Nephron progenitor cell (in vitro differentiated cells): ENCODE results near the gene CD44.
A peak's percentile ranks its signal among the peaks of the same experiment; 100 is the strongest.

Experiments
- DNase-seq: peaks from one replicate; pipeline ENCODE4 v3.0.0; 2021
- H3K27ac Mint-ChIP-seq: 2 replicates; pipeline ENCODE4 v1.8.0; 2021; ENCODE audit warnings: mild to moderate bottlenecking, moderate library complexity, mixed read lengths
- H3K27me3 Mint-ChIP-seq: 2 replicates; pipeline ENCODE4 v1.8.0; 2021; ENCODE audit warnings: mild to moderate bottlenecking, low read depth, mixed read lengths; ENCODE audit not compliant: poor library complexity
- H3K36me3 Mint-ChIP-seq: 2 replicates; pipeline ENCODE4 v1.8.0; 2021; ENCODE audit warnings: low read depth, mixed read lengths
- H3K4me1 Mint-ChIP-seq: 2 replicates; pipeline ENCODE4 v1.8.0; 2021; ENCODE audit warnings: mixed read lengths
- H3K4me3 Mint-ChIP-seq: 2 replicates; pipeline ENCODE4 v1.8.0; 2021; ENCODE audit warnings: mild to moderate bottlenecking, moderate library complexity, mixed read lengths
- H3K9me3 Mint-ChIP-seq: 2 replicates; pipeline ENCODE4 v1.8.0; 2021; ENCODE audit warnings: mild to moderate bottlenecking, moderate library complexity, mixed read lengths
- CTCF ChIP-seq: fragments of 200-600 bp; sonication (generic); IDR thresholded peaks from 2 replicates; pipeline ENCODE4 v1.5.0; 2021; ENCODE audit warnings: antibody characterized with exemption

The CD44 gene

DNA sequence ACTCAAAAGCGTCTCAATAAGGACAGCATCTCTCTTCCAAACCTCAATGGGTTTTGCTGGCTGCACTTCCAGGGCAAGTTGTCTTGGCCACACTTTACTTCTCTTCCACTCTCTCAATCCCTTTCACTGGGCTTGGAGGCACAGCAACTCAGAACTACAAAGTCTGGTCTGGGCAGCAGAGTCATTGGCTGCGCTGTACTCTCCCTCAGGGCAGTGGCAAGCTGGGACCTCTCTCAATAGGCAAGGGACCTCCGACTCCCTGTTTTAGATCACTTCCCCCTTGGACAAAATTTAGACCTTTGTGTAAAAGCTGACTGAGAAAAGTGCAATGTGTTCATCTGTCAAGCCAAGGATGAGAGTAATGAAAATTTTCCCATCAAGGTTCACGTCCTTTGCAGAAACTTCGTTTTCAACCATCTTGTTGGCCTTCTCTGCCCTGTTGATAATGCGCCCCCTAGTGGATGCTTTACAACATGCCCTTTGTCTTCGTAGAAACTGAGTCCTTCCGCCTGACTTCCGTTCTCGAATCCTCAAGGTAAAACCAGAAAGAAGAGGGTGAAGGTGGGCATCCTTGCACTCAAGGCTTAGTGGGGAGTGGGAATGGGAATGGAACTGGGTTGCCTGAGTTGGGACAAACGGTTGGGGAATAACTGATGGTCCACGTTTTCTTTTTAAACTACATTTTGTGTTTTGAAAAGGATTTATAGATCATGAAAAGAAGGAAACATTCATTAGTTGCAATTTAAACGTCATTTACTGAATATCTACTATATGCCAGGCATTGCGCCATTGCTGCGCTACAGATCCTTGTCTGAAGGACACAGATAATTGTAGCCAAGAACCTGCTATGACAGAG lies 99.1 kb downstream of the CD44 start:
- no peak overlapping the region for H3K4me3 Mint-ChIP-seq
- peak; percentile 50 for DNase-seq

GRCh38 chr11:35238882-35239281 lies 99.9 kb downstream of the CD44 start:
- Mint-ChIP-seq H3K4me3 (no peak overlapping the region), H3K27ac (no peak overlapping the region), H3K4me1 (peaks cover 19% of the 10 kb centered on the region), H3K27me3 (peaks cover 4% of the 10 kb centered on the region), H3K36me3 (no peaks in the 10 kb centered on the region), H3K9me3 (peaks cover 11% of the 10 kb centered on the region)
- no peak for DNase-seq
- TF ChIP-seq CTCF, result no peak

More for the DNA sequence above, 99.1 kb downstream of the CD44 start:
- Mint-ChIP-seq H3K4me1 (peaks cover 19% of the 10 kb centered on the region), H3K36me3 (no peaks in the 10 kb centered on the region), H3K27ac (no peak overlapping the region), H3K9me3 (peaks cover 18% of the 10 kb centered on the region), H3K27me3 (peaks cover 4% of the 10 kb centered on the region)
- TF ChIP-seq CTCF, result peak; percentile 77

DNA sequence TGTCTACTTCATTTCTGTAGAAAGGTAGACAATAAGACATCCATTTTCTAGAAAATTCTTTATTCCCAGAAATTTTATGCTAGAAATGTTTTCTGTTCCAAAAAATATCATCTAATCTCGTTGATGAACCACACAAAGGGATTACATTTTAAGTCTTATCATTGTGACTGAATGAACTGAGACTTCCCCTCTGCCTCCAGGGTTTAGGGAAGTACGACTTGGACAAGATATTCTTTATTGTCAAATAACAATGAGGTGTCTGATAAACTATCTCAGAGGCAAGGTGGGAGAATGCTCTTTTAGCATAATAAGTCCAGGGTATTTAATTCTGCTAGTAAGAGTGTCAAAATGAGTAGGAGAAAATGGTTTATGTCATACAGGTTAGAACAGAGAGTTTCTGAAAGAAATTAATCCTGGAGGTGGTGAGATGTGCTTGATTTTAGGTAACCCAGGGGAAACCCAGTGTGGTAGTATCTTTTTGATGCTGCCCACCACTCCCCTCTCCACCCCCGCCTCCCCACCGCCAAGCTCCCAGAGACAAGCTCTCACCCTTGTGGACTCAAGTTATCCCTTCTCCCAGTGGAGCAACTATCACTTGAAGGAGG lies 100.6 kb downstream of the CD44 start:
- H3K9me3 Mint-ChIP-seq, result peaks cover 4% of the 10 kb centered on the region
- no peak overlapping the region for H3K27ac Mint-ChIP-seq
- H3K4me1 Mint-ChIP-seq, result peaks cover 19% of the 10 kb centered on the region
- TF ChIP-seq CTCF, result no peak
- H3K36me3 Mint-ChIP-seq, result no peaks in the 10 kb centered on the region
- no peak for DNase-seq
- H3K27me3 Mint-ChIP-seq, result peaks cover 4% of the 10 kb centered on the region
- no peak overlapping the region for H3K4me3 Mint-ChIP-seq

GRCh38 chr11:35241083-35241482 lies 102.1 kb downstream of the CD44 start:
- no peak for TF ChIP-seq CTCF
- no peaks in the 10 kb centered on the region for H3K36me3 Mint-ChIP-seq
- H3K4me1 Mint-ChIP-seq, result peaks cover 19% of the 10 kb centered on the region
- H3K4me3 Mint-ChIP-seq, result no peak overlapping the region
- no peaks in the 10 kb centered on the region for H3K9me3 Mint-ChIP-seq
- no peak for DNase-seq
- peaks cover 4% of the 10 kb centered on the region for H3K27me3 Mint-ChIP-seq
- H3K27ac Mint-ChIP-seq, result no peak overlapping the region

GRCh38 chr11:35241531-35241930 lies 102.6 kb downstream of the CD44 start:
- TF ChIP-seq CTCF, result no peak
- H3K4me1 Mint-ChIP-seq, result peaks cover 19% of the 10 kb centered on the region

More at GRCh38 chr11:35241531-35241930, 102.6 kb downstream of the CD44 start:
- no peak for DNase-seq
- no peak overlapping the region for H3K27ac Mint-ChIP-seq
- no peak overlapping the region for H3K4me3 Mint-ChIP-seq
- H3K36me3 Mint-ChIP-seq, result no peaks in the 10 kb centered on the region
- H3K9me3 Mint-ChIP-seq, result no peaks in the 10 kb centered on the region
- peaks cover 4% of the 10 kb centered on the region for H3K27me3 Mint-ChIP-seq
